Retina (tissue), 1 donor: ENCODE measurements around the gene MRAP2.

Experiments used
- DNase-seq: peaks from one replicate; pipeline ENCODE4 v3.0.0-alpha.2; 2016

The MRAP2 gene, protein sequence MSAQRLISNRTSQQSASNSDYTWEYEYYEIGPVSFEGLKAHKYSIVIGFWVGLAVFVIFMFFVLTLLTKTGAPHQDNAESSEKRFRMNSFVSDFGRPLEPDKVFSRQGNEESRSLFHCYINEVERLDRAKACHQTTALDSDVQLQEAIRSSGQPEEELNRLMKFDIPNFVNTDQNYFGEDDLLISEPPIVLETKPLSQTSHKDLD

DNA sequence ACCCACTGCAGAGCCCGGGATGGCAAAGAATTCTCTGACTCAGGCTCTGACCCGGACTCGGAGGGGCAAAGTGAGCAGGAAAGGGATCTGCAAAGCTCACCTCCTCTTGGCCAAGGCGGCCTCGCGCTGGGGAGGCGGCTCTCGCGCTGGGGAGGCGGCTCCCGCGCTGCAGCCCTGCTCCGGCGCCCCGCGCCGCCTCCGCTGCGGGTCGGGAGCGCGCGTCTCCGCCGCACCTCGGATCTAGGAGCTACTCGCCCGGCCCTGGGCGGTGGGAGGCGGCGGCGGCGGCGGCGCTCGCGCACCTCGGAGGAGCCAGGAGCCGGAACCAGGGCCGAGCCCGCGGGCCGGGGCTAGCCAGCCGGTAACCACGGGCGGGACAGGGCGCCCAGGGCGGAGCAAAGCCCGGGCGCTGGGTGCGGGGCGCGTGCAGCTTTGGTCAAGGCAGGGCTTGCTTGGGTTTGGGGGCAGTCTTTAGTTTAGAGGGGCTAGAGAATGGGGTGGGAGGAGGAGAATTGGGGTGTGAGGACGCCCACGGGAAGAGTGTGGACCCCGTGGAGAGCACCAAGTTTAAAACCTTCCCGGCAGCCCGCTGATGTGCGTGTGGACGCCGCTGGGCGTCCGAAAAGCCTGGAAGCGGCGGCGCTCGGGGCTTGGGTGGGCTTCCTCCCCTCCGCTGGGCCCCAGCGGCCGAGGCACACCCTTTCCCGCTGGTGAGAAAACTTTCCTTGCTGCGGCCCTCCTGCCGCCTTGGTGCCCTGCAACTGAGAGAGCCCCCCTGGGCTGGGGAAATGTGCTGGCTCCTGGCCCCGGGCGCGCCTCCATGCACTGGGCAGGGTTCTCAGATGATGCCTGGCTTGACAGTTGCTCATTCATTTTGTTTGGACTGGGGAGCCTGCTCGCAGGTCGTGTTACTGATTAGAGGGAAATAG lies at the start of gene MRAP2:
Gene MRAP2, plus strand, starts transcription at position 250 of the 929 bp plus-strand sequence. CDS start 21,547 bp downstream, outside the sequence.
- peak; percentile 77 for DNase-seq

DNA sequence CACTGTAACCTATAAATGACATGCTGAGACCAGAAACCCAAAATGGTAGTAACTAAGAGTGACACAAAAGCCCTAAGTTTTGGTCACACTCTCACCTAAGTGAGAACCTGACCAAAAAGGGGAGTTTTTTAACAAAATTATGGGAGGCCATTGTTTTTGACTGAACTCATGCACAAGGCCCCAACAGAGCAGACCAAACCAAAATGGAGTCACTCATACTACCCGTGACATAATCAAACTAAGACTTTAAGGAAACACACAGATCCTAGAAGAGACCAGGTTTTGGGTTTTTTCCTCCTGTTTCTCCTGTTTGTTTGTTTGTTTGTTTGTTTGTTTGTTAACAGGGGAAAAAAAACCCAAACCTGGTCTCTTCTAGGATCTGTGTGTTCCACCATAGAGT lies 49.2 kb upstream of the MRAP2 start:
- DNase-seq: no peak

DNA sequence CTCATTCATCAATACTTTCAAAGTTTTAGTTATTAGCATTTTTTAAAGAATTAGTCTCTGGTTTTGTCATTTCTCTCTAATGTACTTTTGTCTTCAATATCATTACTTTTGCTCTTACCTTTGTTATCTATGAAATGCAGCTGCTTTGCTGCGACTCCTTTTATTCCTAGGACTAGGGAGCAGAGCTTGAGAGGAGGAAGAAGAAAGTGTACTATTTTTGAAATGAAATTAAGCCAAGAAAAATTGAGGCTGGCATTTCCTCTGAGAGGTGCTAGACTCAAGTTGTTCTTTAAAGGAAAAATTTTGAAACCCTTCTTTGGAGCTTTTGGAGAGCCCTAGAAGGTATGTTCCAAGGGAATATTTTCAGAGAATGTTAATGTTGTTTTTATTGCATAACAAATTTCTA lies 48.3 kb upstream of the MRAP2 start:
- DNase-seq: no peak

DNA sequence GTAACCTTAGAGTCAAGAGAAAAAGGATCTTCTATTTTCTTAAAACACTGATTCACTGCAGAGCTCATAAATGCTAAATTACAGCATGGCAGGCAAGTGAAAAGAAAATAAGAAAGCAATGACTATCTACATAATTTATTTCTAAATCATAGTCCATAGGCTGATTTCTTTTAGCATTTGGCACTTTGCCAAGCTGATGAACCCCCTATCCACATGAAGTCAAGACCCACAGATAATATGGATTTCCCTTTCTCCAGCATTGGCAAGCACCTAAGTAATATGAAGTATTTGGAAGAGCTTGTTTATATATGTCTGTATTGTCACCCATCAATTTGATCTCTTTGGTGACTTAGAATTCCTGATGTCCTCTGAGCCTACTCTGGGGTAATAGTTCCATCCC lies 47.9 kb upstream of the MRAP2 start:
- no peak for DNase-seq

DNA sequence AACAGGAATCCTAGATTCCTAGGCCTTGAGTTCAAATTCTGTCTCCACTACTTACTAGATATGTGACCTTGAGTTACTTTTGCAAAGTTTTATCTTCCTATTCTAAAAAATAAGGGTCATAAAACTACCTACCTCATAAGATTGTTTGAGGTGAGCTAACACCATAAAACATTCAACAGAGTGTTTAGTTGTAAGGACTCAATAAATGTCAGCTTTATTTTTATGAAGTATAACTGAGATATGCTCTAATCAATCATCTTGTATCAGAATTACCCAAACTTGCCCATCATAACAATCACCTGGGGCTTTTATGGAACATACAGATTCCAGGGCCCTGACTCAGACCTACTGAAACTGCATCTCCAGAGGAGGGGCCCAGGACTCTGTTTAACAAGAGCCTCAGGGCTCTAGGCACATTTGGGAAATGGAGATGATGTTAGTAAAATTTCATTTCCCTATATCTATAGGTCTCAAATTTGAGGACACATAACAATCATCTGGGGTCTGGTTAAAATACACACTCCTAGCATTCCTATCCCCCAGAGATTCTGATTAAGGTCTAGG lies 35.5 kb upstream of the MRAP2 start:
- DNase-seq: no peak

DNA sequence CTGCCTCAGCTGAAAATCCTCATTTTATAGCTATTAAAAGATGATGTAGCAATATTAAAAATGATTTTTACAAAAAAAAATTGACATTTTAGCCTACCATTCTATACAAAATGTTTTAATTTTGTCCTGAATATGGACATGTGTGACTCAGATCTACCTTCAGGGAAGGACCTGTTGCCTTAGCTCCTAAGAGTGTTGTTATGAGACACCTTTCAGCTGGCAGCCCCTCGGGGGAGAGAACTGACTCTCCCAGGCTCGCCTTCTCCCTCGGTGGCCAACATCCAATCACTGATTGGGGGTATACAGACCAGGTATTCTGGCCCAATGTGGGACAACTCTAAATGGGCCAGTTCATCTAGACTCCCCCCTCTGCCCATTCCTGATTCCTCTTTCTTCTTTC lies 32.5 kb upstream of the MRAP2 start:
- no peak for DNase-seq

DNA sequence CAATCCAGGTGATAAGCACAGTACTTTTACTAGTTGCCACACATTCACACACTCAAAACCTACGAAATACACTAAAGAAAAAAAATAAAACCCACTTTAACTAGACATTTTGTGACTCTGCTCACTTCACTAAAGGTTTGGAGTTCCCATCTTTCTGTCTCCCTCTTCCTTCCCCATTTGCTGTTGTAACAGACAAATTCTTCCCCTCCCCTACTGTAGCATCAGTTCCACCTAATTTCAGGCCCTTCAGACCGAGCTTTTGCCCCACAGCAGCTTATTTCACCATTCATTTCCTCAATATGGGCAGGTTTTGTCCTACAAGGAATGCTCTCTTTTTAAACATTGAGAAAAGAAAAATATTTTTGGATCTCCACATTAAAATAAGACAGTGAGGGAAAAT lies 31.3 kb upstream of the MRAP2 start:
- DNase-seq: no peak

DNA sequence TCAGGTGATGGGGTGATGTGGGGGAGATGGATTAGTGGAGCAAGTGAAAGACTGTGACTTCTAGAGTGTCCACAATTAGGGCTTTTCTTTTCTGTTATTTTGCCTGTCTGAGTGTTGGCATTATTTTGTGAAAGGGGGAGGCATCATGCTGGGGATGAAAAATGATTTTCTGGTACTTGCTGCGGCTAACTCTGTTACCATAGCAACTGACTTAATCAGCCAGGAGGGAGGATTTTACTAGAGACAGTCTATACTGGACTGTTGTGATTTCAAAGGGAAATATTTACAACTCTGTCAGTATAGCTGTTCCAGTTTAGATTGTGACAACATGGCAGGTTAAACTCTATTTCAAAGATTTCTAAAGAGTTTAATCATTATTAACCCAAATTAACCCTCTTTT lies 30.4 kb upstream of the MRAP2 start:
- no peak for DNase-seq

DNA sequence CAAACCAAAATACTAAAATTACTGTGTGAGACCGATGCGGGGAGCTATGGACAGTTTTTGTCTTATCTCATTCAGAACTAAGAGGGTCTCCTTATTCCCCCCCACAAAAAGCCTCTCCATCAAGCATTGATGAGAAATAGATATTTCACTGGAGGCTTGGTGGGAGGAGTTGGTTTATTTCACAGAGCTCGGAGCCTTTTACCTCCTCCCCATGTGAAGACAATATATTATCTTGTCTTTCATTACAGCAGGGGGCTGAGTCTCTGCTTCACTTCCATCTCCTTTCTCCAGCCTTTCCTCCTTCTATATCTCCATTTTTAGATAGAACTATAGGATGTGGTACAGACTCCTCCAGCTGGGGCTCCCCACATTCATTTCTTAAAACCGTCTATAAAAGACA lies 29.9 kb upstream of the MRAP2 start:
- DNase-seq: no peak

DNA sequence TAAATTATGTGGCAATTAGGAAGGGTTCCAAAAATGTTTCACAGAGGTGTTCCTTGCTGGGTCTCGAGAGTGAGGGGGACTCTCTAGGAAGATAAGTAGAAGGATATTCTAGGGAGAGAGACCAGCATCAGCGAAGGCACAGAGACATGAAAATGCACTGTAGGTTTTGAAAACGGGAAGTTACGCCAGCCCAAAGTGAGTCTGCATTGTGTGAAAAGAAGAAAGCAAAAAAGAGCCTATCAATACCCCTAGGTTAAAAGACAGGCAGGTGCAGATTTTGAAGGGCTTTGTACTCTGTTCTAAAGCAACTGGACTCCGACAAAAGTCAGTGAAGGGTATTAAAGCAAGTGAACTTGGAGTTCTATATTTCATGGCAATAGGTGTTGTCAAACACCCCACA lies 25.7 kb upstream of the MRAP2 start:
- no peak for DNase-seq

DNA sequence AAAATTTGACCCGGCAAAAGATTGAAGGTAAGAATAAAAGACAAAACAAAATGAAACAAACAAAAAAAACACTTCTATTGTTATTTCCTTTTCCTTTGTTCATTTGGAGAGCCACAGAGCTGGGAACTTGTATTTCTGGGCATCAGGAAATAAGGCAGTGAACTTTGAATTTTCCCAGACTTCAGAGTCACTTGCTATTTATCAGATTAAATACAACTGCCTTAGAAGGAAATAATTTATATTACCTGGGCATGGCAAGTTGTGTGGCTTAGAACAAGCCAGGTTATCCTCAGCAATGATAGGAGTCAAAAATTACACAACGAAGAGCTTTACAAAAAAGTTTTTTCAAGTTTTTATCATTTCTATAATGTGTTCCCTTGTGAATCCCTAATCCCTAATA lies 20.2 kb upstream of the MRAP2 start:
- no peak for DNase-seq

DNA sequence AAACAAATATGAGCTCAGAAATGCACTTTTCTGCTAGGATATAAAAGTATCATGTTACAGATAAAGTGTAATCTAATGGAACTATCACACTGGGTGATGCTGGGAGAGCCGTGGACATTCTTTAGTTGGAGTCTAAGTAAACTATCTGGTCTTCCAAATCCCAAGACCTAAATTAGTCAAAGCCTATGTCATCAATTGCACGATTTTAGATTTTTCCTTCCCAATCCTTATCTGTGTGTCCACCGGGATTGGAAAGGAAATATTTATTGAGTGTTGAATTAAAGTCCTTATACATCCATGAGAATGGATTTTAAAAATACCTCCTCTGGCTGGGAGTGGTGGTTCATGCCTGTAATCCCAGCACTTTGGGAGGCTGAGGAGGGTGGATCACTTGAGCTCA lies 19.6 kb upstream of the MRAP2 start:
- no peak for DNase-seq

DNA sequence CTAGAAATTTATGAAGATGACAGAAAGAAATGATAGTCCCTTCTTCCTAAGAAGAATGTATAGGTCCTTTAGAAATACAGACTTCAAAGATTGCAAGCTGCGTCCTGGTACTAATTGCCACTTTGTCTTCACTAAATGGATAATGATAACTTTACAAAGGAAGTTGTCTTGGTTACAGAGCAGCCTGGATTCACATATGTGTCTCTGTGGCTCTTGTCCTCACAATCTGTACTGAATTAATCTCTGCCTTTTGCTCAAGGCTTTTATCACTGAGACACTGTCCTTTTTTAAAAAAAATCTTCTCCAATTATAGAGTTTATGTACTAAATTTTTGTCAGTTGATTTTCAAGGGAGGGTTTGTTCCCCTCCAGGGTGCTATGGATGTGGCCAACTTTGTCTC lies 17.5 kb upstream of the MRAP2 start:
- DNase-seq: no peak

DNA sequence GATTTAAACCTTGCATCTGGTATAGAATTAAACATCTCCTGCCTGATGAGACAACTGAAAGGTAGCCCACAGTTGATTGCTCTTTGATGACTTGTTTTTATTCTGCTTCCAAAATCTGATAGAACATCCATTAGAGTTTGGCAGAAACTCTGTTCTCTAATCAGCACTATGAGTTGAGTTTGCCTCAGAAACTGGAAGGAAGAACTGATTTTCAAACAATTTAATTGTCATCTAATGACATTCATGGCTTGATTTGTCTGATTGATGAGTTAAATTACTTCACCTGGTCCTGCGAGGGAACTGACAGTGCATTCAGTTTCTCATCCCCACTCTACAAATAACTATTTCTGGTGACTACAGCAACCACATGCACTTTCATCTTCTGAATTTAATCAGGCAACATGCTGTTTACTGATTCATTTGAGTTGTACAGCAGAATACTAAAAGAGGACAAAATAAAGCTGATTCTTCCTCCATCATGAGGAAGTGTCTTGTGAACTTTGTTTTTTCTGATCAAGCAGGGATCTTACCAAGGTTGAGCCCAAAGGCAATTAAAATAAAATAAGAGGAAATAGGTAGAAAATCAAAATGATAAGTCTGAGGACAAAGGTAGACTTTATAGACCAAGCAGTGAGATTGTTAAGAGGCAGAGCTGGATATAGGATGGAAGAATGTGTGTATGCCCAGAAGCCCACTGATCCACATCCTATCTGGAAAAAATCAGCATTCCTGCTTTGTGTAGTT lies 15.7 kb upstream of the MRAP2 start:
- no peak for DNase-seq

DNA sequence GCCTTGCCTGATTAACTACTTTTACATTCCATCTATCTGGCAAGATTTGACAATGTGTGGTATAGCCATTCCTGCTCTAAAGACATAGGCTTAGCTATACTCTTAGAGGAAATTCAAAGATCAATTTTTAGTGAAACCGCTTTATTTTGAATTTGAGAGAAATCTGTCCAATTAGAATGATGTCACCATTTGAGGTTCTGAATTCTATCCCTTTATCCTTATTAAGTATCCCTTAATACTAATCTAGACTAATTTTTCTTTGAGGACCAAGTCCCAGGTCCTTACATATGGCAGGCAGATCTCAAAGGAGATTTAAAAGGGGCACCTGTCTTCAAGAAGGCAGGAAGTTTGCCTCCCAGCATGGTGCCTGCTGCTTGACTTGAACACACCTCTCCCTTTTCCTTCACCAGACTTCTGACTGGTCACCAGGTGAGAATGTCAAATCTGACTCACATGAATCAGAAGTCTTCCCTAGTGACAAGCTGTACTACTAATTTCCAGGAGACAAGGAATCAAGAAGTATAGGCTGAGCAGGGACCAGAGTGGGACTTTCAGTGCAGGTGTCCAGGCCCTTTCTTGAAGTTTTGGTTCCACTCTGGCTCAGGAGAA lies 15.0 kb upstream of the MRAP2 start:
- no peak for DNase-seq

DNA sequence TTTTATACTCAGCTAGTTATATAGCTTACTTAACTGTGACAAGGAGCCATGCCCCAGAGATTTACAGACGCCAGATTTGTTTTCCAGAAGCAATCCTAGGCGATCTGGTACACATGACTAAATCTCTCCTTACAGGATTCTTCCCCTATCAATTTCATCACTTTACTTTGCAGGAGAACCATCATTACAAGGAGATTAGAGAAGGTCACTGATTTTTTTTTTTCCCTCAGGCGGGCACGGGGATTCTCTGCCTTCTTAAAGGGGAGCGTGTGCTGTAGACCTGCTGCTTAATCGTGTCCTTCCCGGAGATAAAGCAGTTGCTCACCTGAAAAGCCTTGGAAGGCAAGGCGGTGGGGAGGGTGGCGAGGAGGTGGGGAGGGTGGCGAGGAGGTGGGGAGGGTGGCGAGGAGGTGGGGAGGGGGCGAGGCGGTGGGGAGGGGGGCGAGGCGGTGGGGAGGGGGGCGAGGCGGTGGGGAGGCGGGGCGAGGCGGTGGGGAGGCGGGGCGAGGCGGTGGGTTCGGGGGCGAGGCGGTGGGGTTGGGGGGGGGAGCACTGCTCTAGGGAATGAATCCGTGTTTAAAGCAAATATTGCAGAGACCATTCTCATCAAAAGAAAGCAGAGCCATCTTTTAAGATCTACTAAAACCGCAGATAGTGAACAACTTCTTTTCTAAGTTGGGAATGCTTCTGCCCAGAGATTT lies 14.3 kb upstream of the MRAP2 start:
- peak; percentile 47 for DNase-seq

DNA sequence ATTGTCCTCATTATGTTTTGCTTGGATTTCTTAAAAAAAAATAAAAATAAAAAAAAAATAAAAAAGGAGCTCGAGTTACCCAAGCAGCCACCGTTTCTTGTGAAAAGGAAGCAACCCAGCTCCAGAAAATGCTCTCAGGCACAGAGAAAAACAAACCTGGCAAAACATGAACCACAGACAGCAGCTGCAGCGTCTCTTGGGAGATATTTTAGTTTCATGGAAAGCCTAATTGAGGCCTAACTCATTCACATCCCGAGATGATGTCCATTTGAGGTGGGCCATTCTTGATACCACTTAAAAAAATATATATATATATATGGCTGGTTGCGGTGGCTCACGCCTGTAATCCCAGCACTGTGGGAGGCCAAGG lies 13.7 kb upstream of the MRAP2 start:
- peak; percentile 17 for DNase-seq

DNA sequence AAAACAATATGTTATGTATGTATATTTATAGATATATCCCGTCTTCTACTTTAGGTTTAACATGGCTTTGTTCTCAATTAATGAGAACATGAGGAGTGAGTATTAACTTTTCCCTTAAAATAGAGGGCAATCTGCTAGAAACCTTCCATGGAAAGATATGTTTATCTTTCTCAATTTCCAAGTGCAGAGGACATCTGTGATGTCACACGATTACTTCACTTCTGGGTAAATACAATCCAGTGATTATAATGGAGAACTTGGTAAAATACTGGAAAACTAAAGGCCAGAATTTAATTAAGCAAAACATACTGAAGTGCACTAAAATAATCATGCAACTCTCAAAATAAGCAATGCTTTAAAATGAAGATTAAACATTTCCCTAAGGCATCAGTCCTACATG lies 11.9 kb upstream of the MRAP2 start:
- DNase-seq: no peak

DNA sequence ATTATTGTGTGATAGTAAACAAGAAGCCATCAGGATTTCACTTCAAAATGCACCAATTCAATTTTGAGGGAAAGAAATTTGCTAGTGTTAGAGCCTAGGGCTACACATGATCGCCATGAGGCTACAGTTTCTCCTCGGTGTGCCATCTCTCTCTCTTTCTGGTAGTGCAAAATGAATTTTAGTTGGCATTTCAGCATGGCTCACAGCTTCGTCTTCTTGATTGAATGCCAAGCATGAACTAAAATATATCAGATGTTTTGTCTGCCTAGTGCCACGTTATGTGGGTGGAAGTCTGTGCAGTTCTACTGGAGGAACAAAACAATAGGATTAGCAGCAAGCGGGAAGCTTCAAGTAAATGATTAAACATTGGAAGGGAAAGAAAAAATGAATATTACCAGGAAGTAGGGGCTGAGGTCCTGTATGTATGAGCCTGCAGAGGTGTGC lies 6.8 kb upstream of the MRAP2 start:
- DNase-seq: no peak

DNA sequence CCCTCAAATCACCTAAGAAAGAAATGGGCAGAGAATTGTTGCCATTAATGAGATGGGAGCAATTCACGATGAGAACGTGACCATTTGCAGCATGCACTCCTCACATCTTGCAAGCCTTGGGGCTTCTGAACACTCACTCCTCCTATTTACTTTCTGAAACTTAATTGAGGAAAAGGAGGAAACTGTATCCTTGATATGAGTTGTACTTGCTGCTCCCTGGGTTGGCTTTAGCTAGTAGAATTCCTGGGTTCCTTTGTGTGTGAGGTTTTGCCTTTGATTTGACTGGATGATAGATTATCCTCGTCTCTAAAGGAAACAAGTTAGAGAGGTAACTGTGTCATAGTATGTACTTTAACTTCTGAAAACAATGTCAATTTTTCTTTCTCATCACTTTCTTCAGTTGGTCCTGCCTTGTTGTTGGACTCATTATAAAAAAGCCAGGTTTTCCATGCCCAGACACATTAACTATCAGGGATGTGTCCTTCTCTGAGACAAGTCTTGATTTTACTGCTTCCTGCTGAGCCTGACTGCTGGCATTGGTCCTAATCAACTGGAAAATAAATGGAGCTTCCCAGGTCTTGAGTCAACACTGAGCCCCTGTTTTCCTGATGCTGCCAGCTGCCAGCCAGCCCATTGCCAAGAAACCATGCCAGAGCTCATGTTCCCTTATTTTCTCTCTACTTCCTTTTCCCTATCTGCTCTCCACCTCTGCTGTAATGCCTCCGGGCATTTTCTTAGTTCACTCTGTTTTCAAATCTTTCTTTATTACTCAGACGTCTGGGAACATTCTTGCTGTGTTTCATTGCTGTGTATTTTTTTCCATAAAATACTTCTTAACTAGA lies 6.0 kb upstream of the MRAP2 start:
- DNase-seq: no peak

DNA sequence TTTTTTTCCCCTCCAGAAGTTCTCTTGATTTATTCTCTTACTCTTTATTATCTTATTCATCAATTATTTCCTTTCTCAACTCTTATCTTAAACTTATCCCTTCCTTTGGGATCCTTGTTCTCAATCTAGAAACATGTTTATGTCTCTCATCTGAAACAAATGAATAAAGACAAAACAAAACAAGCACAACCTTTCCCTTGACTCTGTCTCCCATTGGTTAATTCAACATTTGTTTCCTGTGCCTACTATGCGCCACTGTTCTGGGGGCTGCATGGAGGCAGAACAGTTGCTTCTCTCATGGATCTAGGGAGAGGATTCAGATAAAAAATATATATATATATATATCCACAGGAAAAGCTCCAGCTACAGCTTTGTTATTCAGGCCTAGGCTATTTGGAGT lies 5.2 kb upstream of the MRAP2 start:
- DNase-seq: no peak
